ENCODE measurements around the gene ARHGAP9.
"Not testable (repeated sequence)": the region's sequence is repeated elsewhere in the genome, so short reads cannot be mapped to it uniquely, and the experiment has no call there.

ARHGAP9 gene

GRCh38 chr12:57517187-57517586, 37.5 kb upstream of the ARHGAP9 start:
- DNase-seq: no peak

- no peak for DNase-seq
Observed at GRCh38 chr12:57516617-57517153, 37.0 kb upstream of the ARHGAP9 start.

GRCh38 chr12:57515934-57516541, 36.4 kb upstream of the ARHGAP9 start:
- no peak for DNase-seq

GRCh38 chr12:57515408-57515933, 35.8 kb upstream of the ARHGAP9 start:
- DNase-seq: no peak

GRCh38 chr12:57514720-57515407, 35.2 kb upstream of the ARHGAP9 start:
- DNase-seq: no peak

GRCh38 chr12:57514246-57514645, 34.6 kb upstream of the ARHGAP9 start:
- DNase-seq: not testable (repeated sequence)

- DNase-seq: not testable (repeated sequence)
Observed at GRCh38 chr12:57513677-57514076, 34.0 kb upstream of the ARHGAP9 start.

GRCh38 chr12:57513266-57513665, 33.6 kb upstream of the ARHGAP9 start:
- no peak for DNase-seq

GRCh38 chr12:57512665-57513064, 33.0 kb upstream of the ARHGAP9 start:
- DNase-seq: no peak

GRCh38 chr12:57511588-57512325, 32.1 kb upstream of the ARHGAP9 start:
- no peak for DNase-seq

- no peak for DNase-seq
Observed at GRCh38 chr12:57511161-57511560, 31.5 kb upstream of the ARHGAP9 start.

- not testable (repeated sequence) for DNase-seq
Observed at GRCh38 chr12:57507796-57508195, 28.1 kb upstream of the ARHGAP9 start.

- not testable (repeated sequence) for DNase-seq
Observed at GRCh38 chr12:57506541-57506940, 26.9 kb upstream of the ARHGAP9 start.

- DNase-seq: not testable (repeated sequence)
Observed at GRCh38 chr12:57502311-57502969, 22.8 kb upstream of the ARHGAP9 start.

GRCh38 chr12:57500213-57500612, 20.5 kb upstream of the ARHGAP9 start:
- no peak for DNase-seq

- no peak for DNase-seq
Observed at GRCh38 chr12:57498571-57498970, 18.9 kb upstream of the ARHGAP9 start.

- no peak for DNase-seq
Observed at GRCh38 chr12:57498132-57498502, 18.5 kb upstream of the ARHGAP9 start.

- no peak for DNase-seq
Observed at GRCh38 chr12:57497223-57498131, 17.8 kb upstream of the ARHGAP9 start.

- no peak for DNase-seq
Observed at GRCh38 chr12:57496822-57497221, 17.2 kb upstream of the ARHGAP9 start.

GRCh38 chr12:57495051-57495701, 15.5 kb upstream of the ARHGAP9 start:
- DNase-seq: not testable (repeated sequence)

All from stimulated activated CD4-positive, alpha-beta T cell treated with anti-CD3 and anti-CD28 coated beads, Interleukin-4, amount 100 ng/mL, for 1 hour (primary cell).